Measurements from ENCODE around the gene NEURL2.
"Not testable (repeated sequence)": the region's sequence is repeated elsewhere in the genome, so short reads cannot be mapped to it uniquely, and the experiment has no call there.

DNA sequence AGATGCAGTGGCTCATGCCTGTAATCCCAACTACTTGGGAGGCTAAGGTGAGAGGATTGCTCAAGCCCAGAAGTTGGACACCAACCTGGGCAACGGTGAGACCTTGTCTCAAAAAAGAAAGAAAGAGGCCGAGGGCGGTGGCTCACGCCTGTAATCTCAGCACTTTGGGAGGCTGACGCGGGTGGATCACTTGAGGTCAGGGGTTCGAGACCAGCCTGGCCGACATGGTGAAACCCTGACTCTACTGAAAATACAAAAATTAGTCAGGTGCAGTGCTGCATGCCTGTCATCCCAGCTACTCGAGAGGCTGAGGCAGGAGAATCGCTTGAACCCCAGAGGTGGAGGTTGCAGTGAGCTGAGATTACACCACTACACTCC lies 16.9 kb downstream of the NEURL2 start:
- not testable (repeated sequence) for TF ChIP-seq POLR2A (IDR thresholded peaks at IDR 0.05)
- TF ChIP-seq, protein P1, sequence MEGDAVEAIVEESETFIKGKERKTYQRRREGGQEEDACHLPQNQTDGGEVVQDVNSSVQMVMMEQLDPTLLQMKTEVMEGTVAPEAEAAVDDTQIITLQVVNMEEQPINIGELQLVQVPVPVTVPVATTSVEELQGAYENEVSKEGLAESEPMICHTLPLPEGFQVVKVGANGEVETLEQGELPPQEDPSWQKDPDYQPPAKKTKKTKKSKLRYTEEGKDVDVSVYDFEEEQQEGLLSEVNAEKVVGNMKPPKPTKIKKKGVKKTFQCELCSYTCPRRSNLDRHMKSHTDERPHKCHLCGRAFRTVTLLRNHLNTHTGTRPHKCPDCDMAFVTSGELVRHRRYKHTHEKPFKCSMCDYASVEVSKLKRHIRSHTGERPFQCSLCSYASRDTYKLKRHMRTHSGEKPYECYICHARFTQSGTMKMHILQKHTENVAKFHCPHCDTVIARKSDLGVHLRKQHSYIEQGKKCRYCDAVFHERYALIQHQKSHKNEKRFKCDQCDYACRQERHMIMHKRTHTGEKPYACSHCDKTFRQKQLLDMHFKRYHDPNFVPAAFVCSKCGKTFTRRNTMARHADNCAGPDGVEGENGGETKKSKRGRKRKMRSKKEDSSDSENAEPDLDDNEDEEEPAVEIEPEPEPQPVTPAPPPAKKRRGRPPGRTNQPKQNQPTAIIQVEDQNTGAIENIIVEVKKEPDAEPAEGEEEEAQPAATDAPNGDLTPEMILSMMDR (IDR thresholded peaks at IDR 0.05): not testable (repeated sequence)
